GM18951 (cell line): Measurements from ENCODE around the gene AGER.

Experiments used
- POLR2A ChIP-seq: IDR thresholded peaks from 4 replicates; pipeline ENCODE4 v1.6.1; 2011; ENCODE audit warnings: mild to moderate bottlenecking; ENCODE audit not compliant: insufficient read length, insufficient read depth; ENCODE audit errors: extremely low read depth
- in situ Hi-C: fragments of 300-500 bp; cut with MboI; formaldehyde crosslinking; loops from one replicate; pipeline ENCODE4 v1.12.0; 2022; ENCODE audit warnings: low sequenced_read_pairs, mixed read lengths, inconsistent platforms; ENCODE audit not compliant: unreplicated experiment

Gene AGER

GRCh38 chr6:32132110-32132509, 51.9 kb downstream of the AGER start:
- in situ Hi-C loops: no loop called here
- no peak for TF ChIP-seq POLR2A

- in situ Hi-C loops: no loop called here
- no peak for TF ChIP-seq POLR2A
These were observed 52.6 kb downstream of the AGER start for GRCh38 chr6:32131439-32131948.
